ENCODE results near the gene LLCFC1.

LLCFC1 gene

DNA sequence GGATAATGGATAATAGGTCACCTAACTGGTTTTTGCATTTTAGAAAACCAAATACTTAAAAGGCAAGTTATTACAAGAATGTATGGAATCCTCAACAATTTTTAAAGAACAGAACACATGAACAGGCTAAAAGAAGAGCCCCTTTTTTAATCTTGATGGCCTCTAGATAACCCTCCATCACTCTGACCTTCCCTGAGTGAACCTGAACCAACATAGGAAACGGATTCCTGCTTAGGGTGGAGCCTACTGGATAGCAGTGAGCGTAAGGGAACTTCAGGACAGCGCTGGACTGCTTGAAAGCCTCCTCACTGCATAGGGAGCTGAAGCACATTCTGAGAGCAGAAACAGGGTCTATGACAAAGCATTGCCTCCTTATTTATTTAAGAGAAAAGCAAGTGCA, 26.2 kb upstream of the LLCFC1 start:
- no peak overlapping the region for H3K27ac ChIP-seq (ENCODE audit: low read depth, low read length)
- H3K9me3 ChIP-seq (ENCODE audit: control insufficient read depth, insufficient read depth, low read length), result no peaks in the 10 kb centered on the region
- no peaks in the 10 kb centered on the region for H3K36me3 ChIP-seq (ENCODE audit: control insufficient read depth, insufficient read depth, low read length)
- no peaks in the 10 kb centered on the region for H3K27me3 ChIP-seq (ENCODE audit: control insufficient read depth, insufficient read depth, low read length)
- H3K9ac ChIP-seq (ENCODE audit: low read depth, low read length), result no peak overlapping the region
- H3K4me1 ChIP-seq (ENCODE audit: control insufficient read depth, insufficient read depth, low read length), result no peaks in the 10 kb centered on the region
- no peak overlapping the region for H3K4me3 ChIP-seq (ENCODE audit: low read depth, low read length)

- H3K9me3 ChIP-seq (ENCODE audit: control insufficient read depth, insufficient read depth, low read length), result no peaks in the 10 kb centered on the region
Measured at GRCh38 chr7:142913566-142913965, 25.7 kb upstream of the LLCFC1 start.

DNA sequence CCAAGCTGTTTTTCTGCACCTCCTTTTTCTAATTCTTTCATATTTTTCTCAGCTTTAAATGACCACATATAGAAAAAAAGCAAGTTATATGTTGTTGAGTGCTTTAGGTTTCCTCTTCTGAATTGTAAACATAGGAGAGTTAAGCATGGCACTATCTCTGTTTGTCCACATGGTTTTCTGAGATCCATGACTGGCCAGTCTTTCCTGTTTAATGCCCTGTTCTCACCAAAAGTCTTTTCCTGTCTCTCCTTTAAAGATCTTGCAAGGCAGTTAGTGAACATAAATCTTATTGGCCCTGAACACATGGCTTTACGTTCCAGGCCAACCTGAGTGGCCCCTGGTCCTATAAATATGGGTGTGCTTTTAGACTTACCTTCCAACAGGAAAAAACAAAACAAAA, 25.2 kb upstream of the LLCFC1 start:
- Histone ChIP-seq H3K4me3 (ENCODE audit: low read depth, low read length) (no peak overlapping the region), H3K4me1 (ENCODE audit: control insufficient read depth, insufficient read depth, low read length) (no peaks in the 10 kb centered on the region), H3K36me3 (ENCODE audit: control insufficient read depth, insufficient read depth, low read length) (no peaks in the 10 kb centered on the region), H3K27me3 (ENCODE audit: control insufficient read depth, insufficient read depth, low read length) (no peaks in the 10 kb centered on the region), H3K27ac (ENCODE audit: low read depth, low read length) (no peak overlapping the region), H3K9me3 (ENCODE audit: control insufficient read depth, insufficient read depth, low read length) (no peaks in the 10 kb centered on the region), H3K9ac (ENCODE audit: low read depth, low read length) (no peak overlapping the region)

More at GRCh38 chr7:142913566-142913965, 25.7 kb upstream of the LLCFC1 start:
- H3K36me3 ChIP-seq (ENCODE audit: control insufficient read depth, insufficient read depth, low read length), result no peaks in the 10 kb centered on the region
- H3K4me3 ChIP-seq (ENCODE audit: low read depth, low read length), result no peak overlapping the region
- H3K4me1 ChIP-seq (ENCODE audit: control insufficient read depth, insufficient read depth, low read length), result no peaks in the 10 kb centered on the region
- no peak overlapping the region for H3K9ac ChIP-seq (ENCODE audit: low read depth, low read length)
- H3K27me3 ChIP-seq (ENCODE audit: control insufficient read depth, insufficient read depth, low read length), result no peaks in the 10 kb centered on the region
- H3K27ac ChIP-seq (ENCODE audit: low read depth, low read length), result no peak overlapping the region

DNA sequence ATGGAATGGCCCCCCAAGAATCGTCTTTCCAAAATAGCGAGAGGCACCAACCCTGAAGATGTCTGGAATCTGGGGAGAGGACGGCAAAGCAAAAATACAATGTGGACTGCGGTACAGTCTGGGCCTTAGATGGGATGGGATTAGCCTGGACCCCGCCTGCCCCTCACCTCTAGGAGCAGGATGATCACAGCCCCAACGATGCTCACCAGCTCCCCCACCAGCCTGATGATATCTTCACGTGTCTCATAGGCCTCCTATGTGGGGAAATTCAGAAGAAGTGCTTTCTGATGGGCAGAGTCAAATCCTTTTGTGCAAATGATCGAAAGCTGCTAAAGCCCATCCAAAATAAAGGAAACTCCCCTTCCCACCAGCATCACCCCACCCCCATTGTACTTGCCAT, 24.0 kb upstream of the LLCFC1 start:
- Histone ChIP-seq H3K4me3 (ENCODE audit: low read depth, low read length) (no peak overlapping the region), H3K27me3 (ENCODE audit: control insufficient read depth, insufficient read depth, low read length) (no peaks in the 10 kb centered on the region), H3K9me3 (ENCODE audit: control insufficient read depth, insufficient read depth, low read length) (no peaks in the 10 kb centered on the region), H3K4me1 (ENCODE audit: control insufficient read depth, insufficient read depth, low read length) (no peaks in the 10 kb centered on the region), H3K36me3 (ENCODE audit: control insufficient read depth, insufficient read depth, low read length) (no peaks in the 10 kb centered on the region), H3K27ac (ENCODE audit: low read depth, low read length) (no peak overlapping the region), H3K9ac (ENCODE audit: low read depth, low read length) (no peak overlapping the region)

DNA sequence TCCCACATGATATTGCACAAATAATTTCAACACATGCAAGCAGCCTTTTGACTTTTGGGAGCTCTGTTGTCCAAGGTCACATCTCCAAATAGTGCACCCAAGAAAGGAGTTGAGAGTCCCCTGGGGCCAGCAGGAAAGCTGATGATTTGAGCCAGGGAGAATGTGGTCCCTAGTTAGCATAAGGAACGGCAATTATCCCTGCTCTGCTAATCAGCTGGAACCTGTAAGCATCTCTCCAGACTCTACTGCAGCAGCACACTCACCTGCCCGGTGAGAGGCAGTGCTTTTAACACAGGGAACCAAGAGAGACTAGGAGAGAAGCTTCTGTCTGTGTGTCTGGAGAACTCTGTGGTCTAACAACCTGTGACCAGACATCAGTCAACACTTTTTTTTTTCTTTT, 22.8 kb upstream of the LLCFC1 start:
- Histone ChIP-seq H3K4me1 (ENCODE audit: control insufficient read depth, insufficient read depth, low read length) (no peaks in the 10 kb centered on the region), H3K9me3 (ENCODE audit: control insufficient read depth, insufficient read depth, low read length) (no peaks in the 10 kb centered on the region), H3K27me3 (ENCODE audit: control insufficient read depth, insufficient read depth, low read length) (no peaks in the 10 kb centered on the region), H3K36me3 (ENCODE audit: control insufficient read depth, insufficient read depth, low read length) (no peaks in the 10 kb centered on the region), H3K27ac (ENCODE audit: low read depth, low read length) (no peak overlapping the region), H3K4me3 (ENCODE audit: low read depth, low read length) (no peak overlapping the region), H3K9ac (ENCODE audit: low read depth, low read length) (no peak overlapping the region)

- no peaks in the 10 kb centered on the region for H3K36me3 ChIP-seq (ENCODE audit: control insufficient read depth, insufficient read depth, low read length)
- no peak overlapping the region for H3K27ac ChIP-seq (ENCODE audit: low read depth, low read length)
- H3K4me3 ChIP-seq (ENCODE audit: low read depth, low read length), result no peak overlapping the region
- no peaks in the 10 kb centered on the region for H3K4me1 ChIP-seq (ENCODE audit: control insufficient read depth, insufficient read depth, low read length)
- H3K9ac ChIP-seq (ENCODE audit: low read depth, low read length), result no peak overlapping the region
- no peaks in the 10 kb centered on the region for H3K9me3 ChIP-seq (ENCODE audit: control insufficient read depth, insufficient read depth, low read length)
- H3K27me3 ChIP-seq (ENCODE audit: control insufficient read depth, insufficient read depth, low read length), result no peaks in the 10 kb centered on the region
Measured at GRCh38 chr7:142917447-142917846, 21.8 kb upstream of the LLCFC1 start.

DNA sequence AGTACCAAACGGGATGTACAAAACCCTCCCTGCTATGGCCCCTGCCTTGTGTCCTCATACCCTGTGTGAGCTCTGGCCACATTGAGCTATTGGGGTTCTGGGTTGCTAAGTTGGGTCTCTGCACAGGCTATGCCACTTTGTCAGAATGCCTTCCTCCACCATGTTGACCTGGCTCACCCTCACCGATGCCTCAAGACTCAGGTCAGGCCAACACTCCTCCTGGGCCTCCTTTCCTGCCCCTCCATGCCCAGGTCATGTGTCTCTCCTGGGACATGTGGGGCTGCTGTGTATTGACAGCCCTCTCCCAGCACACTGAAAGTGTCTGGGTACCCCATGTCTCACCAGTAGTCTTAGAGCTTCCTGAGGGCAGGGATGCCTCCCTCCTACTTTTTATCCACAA, 20.4 kb upstream of the LLCFC1 start:
- H3K9ac ChIP-seq (ENCODE audit: low read depth, low read length), result no peak overlapping the region

DNA sequence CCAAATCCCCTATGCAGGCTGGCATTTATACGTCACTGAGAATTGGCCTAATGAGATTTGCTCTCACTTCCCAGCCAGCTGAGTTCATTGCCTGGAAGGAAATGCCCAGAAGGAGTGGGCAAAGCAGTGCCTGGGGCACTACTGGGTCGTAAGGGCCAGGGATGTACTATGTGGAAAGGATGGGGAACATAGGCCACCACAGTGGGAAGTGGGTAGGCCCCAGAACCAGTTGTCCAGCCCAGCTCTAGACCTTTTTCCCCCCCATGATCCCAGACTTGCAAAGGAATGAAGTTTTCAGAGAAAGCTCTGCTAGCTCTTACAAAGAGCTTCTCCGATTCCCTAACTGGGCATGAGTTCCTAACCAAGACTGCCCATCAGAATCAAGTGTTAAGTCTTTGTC, 19.6 kb upstream of the LLCFC1 start:
- no peaks in the 10 kb centered on the region for H3K36me3 ChIP-seq (ENCODE audit: control insufficient read depth, insufficient read depth, low read length)
- no peaks in the 10 kb centered on the region for H3K9me3 ChIP-seq (ENCODE audit: control insufficient read depth, insufficient read depth, low read length)
- H3K27ac ChIP-seq (ENCODE audit: low read depth, low read length), result no peak overlapping the region
- H3K9ac ChIP-seq (ENCODE audit: low read depth, low read length), result no peak overlapping the region
- H3K4me1 ChIP-seq (ENCODE audit: control insufficient read depth, insufficient read depth, low read length), result no peaks in the 10 kb centered on the region
- H3K4me3 ChIP-seq (ENCODE audit: low read depth, low read length), result no peak overlapping the region
- no peaks in the 10 kb centered on the region for H3K27me3 ChIP-seq (ENCODE audit: control insufficient read depth, insufficient read depth, low read length)

More for the DNA sequence above, 20.4 kb upstream of the LLCFC1 start:
- H3K27me3 ChIP-seq (ENCODE audit: control insufficient read depth, insufficient read depth, low read length), result no peaks in the 10 kb centered on the region
- no peaks in the 10 kb centered on the region for H3K4me1 ChIP-seq (ENCODE audit: control insufficient read depth, insufficient read depth, low read length)
- H3K4me3 ChIP-seq (ENCODE audit: low read depth, low read length), result no peak overlapping the region
- H3K36me3 ChIP-seq (ENCODE audit: control insufficient read depth, insufficient read depth, low read length), result no peaks in the 10 kb centered on the region
- no peak overlapping the region for H3K27ac ChIP-seq (ENCODE audit: low read depth, low read length)
- no peaks in the 10 kb centered on the region for H3K9me3 ChIP-seq (ENCODE audit: control insufficient read depth, insufficient read depth, low read length)

DNA sequence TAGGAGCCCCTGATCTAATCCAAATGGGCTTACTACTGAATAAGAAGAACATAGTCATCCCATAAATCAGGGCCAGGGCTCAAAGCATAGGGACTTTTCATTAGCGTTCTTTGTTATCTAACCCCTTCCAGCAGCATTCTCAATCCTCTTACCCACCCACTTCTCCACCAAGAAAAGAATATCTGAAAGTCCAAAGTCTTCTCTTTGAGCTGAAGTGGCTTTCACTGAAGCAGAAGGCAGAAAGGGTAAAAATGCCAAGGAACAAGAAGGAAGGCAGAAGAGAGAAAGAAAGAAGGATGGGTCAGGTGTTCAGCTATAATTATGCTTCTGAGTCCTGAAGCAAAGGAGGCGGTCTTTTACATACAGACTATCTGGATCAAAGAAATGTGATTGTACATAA, 15.9 kb upstream of the LLCFC1 start:
- Histone ChIP-seq H3K36me3 (ENCODE audit: control insufficient read depth, insufficient read depth, low read length) (no peaks in the 10 kb centered on the region), H3K27me3 (ENCODE audit: control insufficient read depth, insufficient read depth, low read length) (peaks cover 15% of the 10 kb centered on the region), H3K4me1 (ENCODE audit: control insufficient read depth, insufficient read depth, low read length) (no peaks in the 10 kb centered on the region), H3K9ac (ENCODE audit: low read depth, low read length) (no peak overlapping the region), H3K9me3 (ENCODE audit: control insufficient read depth, insufficient read depth, low read length) (no peaks in the 10 kb centered on the region), H3K4me3 (ENCODE audit: low read depth, low read length) (no peak overlapping the region), H3K27ac (ENCODE audit: low read depth, low read length) (no peak overlapping the region)

GRCh38 chr7:142925413-142925812, 13.9 kb upstream of the LLCFC1 start:
- Histone ChIP-seq H3K9me3 (ENCODE audit: control insufficient read depth, insufficient read depth, low read length) (no peaks in the 10 kb centered on the region), H3K36me3 (ENCODE audit: control insufficient read depth, insufficient read depth, low read length) (no peaks in the 10 kb centered on the region), H3K27ac (ENCODE audit: low read depth, low read length) (no peak overlapping the region), H3K4me1 (ENCODE audit: control insufficient read depth, insufficient read depth, low read length) (no peaks in the 10 kb centered on the region), H3K27me3 (ENCODE audit: control insufficient read depth, insufficient read depth, low read length) (peaks cover 15% of the 10 kb centered on the region), H3K9ac (ENCODE audit: low read depth, low read length) (no peak overlapping the region), H3K4me3 (ENCODE audit: low read depth, low read length) (no peak overlapping the region)

- Histone ChIP-seq H3K9me3 (ENCODE audit: control insufficient read depth, insufficient read depth, low read length) (no peaks in the 10 kb centered on the region), H3K4me3 (ENCODE audit: low read depth, low read length) (no peak overlapping the region), H3K9ac (ENCODE audit: low read depth, low read length) (no peak overlapping the region), H3K36me3 (ENCODE audit: control insufficient read depth, insufficient read depth, low read length) (no peaks in the 10 kb centered on the region), H3K4me1 (ENCODE audit: control insufficient read depth, insufficient read depth, low read length) (no peaks in the 10 kb centered on the region), H3K27me3 (ENCODE audit: control insufficient read depth, insufficient read depth, low read length) (peaks cover 15% of the 10 kb centered on the region), H3K27ac (ENCODE audit: low read depth, low read length) (no peak overlapping the region)
Measured at GRCh38 chr7:142927085-142927745, 12.1 kb upstream of the LLCFC1 start.
